Epidermal melanocyte (primary cell): Measurements from ENCODE around the gene MIB1.

Experiments
- DNase-seq: peaks from one replicate; pipeline ENCODE4 v3.0.0; 2011; ENCODE audit warnings: low spot score; ENCODE audit not compliant: insufficient read length

Gene MIB1

DNA sequence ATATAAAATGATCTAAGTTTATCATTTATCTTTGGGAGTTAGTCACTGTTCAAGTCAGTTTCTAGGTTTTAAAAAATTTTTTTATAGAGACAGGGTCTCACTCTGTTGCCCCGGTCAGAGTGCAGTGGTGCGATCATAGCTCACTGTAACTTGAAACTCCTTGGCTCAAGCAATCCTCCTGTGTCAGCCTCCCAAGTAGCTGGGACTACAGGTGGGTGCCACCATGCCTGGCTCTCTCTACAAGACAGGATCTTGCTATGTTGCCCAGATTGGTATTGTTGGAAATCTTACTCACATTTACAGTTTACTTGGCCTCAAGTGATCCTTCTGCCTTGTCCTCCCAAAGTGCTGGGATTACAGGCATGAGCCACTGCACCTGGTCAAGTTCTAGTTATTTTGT, 74.5 kb downstream of the MIB1 start:
- no peak for DNase-seq

DNA sequence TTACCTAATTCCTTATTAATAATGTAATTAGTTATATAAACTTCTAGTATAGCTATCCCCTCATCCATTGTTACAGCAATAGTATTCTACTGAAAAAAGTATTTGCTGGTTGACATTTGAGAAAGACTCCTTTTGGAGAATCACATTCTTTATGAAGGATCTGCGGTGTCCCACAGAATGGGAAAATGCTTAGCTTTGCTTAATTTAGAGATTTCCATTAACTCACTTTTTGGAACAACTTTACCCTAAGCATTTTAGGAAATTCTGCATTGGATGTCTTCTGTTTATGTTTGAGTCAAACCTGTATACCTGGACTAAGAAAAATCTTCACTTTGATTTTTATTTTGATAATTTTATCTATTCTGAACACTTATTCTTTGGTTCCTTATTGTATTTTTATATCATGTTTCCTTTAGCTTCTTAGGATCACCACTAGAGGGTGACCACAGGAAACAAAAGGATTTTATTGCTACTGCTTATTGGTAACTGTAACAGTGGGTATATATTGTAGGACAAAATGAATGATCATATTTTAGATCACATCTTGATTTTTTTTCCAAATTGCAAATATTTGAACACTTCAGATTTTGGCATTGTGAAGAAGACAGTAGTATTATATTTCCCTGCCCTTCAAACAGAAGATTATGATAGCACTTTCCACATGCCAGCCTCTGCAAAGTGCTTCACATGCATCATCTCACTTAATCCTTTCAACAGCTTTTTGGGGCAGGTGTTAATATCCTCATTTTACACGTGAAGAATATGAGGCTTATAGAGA, 79.6 kb downstream of the MIB1 start:
- no peak for DNase-seq

DNA sequence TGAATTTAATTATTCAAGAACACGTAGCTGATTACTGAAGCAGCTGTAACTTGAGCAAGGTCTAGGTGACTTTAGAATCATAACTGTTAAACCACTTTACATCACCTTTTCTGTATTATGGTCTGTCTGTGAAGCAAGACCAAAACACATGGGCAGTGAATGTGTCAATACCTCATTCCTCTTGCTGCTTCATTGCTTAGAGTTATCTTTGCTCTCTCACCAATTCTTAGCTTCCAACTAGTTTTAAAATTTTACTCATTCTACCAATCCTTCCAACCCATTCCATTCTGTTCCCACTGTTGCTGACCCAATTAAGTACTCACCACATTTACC, 80.2 kb downstream of the MIB1 start:
- no peak for DNase-seq

- DNase-seq, result no peak
Observed at GRCh38 chr18:21823848-21824247, 83.3 kb downstream of the MIB1 start.

DNA sequence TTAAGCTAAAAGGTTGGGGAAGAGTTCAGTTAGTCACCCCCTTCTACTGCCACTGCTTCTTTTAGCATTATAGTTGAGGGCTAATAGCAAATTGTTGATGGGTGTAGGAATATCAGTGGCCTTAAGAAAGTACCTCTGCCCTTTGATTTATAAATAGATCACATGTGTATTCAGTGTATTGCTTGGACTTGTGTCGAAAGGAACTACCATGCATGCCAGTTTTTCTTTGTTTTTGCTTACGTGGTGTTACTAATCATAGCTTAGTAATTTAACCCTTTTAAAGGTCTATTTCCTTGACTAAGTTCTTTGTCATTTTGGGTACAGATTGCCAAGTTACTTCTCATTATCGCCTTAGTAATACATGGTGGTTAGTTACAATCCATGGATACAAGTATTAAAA, 85.6 kb downstream of the MIB1 start:
- no peak for DNase-seq

DNA sequence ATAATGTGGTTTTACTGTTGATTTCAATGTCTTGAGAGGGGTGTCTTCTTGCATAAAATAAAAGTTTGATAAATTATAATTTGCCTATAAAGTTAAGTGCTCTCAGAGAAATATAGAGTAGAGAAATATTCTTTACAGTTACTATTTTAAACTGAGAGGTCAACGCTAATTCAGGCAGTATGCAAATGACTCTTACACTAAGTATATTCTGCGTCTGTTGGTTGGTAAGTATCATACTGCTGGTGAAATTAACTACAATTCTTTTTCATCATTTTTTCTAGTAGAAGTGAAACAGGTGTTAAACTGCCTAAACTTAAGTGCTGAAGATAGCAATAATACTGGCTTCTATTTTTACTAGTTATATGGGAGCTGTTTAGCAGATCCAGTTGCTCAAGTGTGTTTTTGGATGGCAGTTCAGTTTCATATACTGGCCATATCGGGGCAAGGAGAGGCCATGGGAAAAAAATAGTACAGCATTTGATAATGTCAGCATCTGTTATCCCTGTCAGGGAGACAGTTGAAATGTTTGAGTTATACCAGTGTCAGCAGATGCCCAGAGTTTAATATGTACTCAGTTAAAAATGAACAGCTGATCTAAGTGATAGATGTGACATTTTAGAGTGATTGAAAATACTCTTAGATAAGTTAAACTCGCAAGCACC, 86.2 kb downstream of the MIB1 start:
- DNase-seq, result no peak

- DNase-seq, result no peak
Observed at GRCh38 chr18:21830532-21830931, 89.9 kb downstream of the MIB1 start.

- DNase-seq, result no peak
Observed at GRCh38 chr18:21831413-21831831, 90.8 kb downstream of the MIB1 start.

DNA sequence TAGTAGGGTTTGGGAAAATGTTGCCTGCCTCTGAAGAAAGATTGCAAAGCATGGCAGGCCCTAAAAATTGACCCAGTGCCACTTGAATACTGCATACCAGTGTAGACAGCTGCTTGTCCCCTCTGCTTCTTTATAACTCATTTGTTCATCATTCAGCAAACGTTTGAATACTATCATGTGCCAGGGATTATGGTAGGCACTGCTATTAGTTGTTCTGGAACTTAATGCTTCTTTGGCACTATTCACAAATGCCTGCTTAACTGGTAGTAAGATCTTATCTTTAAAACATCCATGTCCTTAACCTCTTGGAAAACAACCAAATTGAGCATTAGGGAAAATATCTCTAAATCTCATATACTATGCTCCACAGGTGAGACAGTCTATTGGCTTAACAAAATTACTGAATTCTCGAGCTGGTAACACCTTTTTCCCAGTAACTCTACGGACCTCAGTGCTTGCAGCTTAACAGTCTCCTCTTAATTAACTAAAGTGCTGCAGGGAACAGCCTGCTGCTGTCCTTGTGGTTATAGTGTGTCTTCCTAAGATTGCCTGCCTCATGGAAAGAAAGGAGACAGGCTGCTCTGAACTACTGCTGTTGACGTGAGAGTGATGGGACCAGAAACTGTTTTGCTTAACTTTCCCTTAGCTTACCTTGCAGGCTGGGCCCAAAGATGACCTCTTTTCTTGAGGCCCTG, 93.2 kb downstream of the MIB1 start:
- no peak for DNase-seq

GRCh38 chr18:21834299-21834660, 93.7 kb downstream of the MIB1 start:
- DNase-seq, result no peak

DNA sequence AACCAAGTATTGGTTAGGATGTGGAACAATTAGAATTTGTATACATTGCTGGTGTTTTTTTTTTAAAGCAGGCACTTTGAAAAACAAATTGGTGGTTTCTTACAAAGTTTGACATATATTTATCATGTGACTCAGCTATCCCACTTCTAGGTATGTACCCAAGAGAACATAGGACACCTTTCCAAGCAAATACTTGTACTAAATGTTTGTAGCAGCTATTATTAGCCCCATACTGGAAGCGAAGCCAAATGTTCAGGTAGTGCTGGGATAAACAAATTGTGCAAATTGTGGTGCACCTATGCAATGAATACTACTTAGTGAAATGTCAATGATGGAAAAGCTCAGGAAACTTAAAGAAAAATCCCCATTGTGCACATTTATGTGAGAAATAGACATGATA, 101.0 kb downstream of the MIB1 start:
- DNase-seq, result no peak

GRCh38 chr18:21843341-21843740, 102.7 kb downstream of the MIB1 start:
- no peak for DNase-seq

DNA sequence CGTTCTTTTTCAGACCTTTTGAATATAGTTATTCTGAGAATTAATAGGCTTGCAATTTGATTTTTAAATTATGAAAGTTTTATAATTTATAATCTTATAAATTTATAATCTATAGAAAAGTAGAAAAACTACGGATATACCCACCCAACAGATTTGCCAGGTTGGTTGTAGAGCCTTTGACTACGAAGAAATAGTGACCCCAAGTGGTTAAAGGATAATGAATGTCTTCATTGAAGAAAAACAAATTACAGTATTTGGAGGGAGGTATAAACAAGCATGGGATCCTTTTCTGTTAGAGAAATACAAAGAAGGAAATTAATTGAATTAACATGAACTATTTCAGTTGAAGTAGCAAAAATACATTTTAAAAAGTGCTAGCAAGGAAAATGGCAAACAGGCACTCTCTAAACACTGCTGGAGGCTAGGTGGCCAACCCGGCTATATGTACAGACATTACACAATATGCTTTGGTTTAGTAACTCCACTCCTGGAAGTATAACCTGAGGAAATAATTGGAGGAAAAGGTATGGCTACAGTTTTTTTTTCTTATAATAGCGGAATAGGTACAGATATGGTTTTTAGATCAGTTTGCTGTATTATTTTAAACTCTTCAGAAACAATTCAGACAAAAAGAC, 110.9 kb downstream of the MIB1 start:
- no peak for DNase-seq

GRCh38 chr18:21853016-21853415, 112.4 kb downstream of the MIB1 start:
- no peak for DNase-seq

GRCh38 chr18:21853775-21854552, 113.4 kb downstream of the MIB1 start:
- DNase-seq, result no peak

- DNase-seq, result no peak
Observed at GRCh38 chr18:21855432-21855831, 114.8 kb downstream of the MIB1 start.

- DNase-seq, result no peak
Observed at GRCh38 chr18:21857871-21858270, 117.3 kb downstream of the MIB1 start.

GRCh38 chr18:21858544-21858943, 118.0 kb downstream of the MIB1 start:
- no peak for DNase-seq

DNA sequence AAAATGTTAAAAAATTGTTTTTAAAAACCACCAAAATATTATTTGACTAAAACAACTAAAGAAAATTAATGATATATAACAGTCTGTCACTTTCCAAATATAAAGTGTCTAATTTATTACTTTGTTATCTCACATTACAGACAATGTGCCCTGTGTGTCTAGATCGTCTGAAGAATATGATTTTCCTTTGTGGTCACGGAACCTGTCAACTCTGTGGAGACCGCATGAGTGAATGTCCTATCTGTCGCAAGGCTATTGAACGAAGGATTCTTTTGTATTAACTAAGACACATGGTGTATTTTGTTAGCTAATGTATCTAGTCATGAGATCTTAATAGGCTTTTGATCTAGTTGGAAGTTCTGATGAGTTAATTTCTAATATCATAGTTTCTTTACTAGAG, 123.8 kb downstream of the MIB1 start:
- DNase-seq, result no peak

GRCh38 chr18:21865043-21865442, 124.5 kb downstream of the MIB1 start:
- no peak for DNase-seq

DNA sequence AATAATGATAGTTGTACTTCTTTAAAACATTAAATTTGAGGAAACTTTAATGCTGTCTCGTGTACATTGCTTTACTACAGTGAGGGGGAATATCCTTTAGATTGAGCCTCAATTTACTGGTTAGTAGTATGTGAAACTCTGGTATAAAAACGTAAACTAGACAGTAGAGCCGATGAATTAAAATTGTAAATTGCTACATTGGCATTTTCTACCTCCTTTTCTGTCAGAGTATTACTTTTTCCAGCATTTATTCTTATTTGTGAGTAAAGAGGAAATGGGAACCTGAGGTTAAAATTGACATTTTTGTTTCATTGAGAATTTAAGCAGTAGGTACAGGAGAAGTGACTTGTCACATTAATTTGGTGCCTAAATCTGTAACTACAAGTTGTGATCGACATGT, 128.2 kb downstream of the MIB1 start:
- no peak for DNase-seq
